ENCODE measurements around the gene ACER1. TPM values are rescaled to one million over a fixed set of nuclear protein-coding genes. Genes with fewer than 3 reads are reported as not detected.
"Not testable (repeated sequence)": the region's sequence is repeated elsewhere in the genome, so short reads cannot be mapped to it uniquely, and the experiment has no call there.

The ACER1 gene
- total and polyA plus RNA-seq, 4 donors = 0.11 TPM; not detected in 2

DNA sequence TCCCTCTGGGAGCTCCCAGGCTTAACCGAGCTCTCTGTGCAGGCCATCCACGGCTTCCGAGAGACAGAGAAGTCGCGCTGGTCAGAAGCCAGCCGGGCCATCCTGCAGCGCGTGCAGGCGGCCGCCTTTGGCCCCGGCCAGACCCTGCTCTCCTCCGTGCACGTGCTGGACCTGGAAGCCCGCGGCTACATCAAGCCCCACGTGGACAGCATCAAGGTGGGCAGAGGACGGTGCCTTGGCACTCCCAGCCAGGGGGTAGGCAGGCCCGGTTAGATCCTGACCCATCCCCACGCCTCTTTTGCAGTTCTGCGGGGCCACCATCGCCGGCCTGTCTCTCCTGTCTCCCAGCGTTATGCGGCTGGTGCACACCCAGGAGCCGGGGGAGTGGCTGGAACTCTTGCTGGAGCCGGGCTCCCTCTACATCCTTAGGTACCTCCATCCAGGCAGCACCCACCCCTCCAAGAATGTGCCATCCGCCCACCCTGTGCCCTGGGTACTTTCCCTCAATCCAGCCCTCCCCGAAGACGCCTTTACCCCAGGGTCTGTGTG, 40.8 kb upstream of the ACER1 start:
- peak overlapping the region; percentile 80 for H3K27ac ChIP-seq (ENCODE audit: low read depth, low read length)
- no peaks in the 10 kb centered on the region for H3K27me3 ChIP-seq (ENCODE audit: control insufficient read depth, insufficient read depth, low read length)
- H3K9me3 ChIP-seq (ENCODE audit: control insufficient read depth, insufficient read depth, low read length) = no peaks in the 10 kb centered on the region
- peaks cover 31% of the 10 kb centered on the region for H3K4me1 ChIP-seq (ENCODE audit: control insufficient read depth, insufficient read depth, low read length)
- H3K4me3 ChIP-seq (ENCODE audit: low read depth, low read length) = no peak overlapping the region
- peaks cover 48% of the 10 kb centered on the region for H3K36me3 ChIP-seq (ENCODE audit: control insufficient read depth, insufficient read depth, low read length)
- no peak for DNase-seq (ENCODE audit: low read depth in 4 of 6, low spot score in 6 of 6)
- WGBS (ENCODE audit: insufficient coverage) = 68% methylated on average over 26 of the region's 29 CpGs

DNA sequence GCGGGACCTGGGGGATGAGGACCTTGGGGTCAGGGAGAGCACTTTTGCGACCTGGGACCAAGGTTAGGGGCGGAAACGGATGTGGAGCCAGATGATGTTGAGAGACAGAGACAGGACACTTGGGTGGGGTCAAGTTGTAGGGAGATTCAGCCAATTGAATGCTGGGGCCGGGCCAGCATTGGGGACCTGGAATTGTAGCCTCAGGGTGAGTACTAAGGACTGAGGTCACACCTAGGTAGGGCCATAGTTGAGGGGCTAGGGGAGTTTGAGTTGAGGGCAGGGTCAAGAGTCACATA, 40.3 kb upstream of the ACER1 start:
- no peak for DNase-seq (ENCODE audit: low read depth in 4 of 6, low spot score in 6 of 6)
- Histone ChIP-seq H3K9me3 (ENCODE audit: control insufficient read depth, insufficient read depth, low read length) (no peaks in the 10 kb centered on the region), H3K36me3 (ENCODE audit: control insufficient read depth, insufficient read depth, low read length) (peaks cover 49% of the 10 kb centered on the region), H3K27me3 (ENCODE audit: control insufficient read depth, insufficient read depth, low read length) (no peaks in the 10 kb centered on the region), H3K27ac (ENCODE audit: low read depth, low read length) (peak overlapping the region; percentile 80), H3K4me1 (ENCODE audit: control insufficient read depth, insufficient read depth, low read length) (peaks cover 31% of the 10 kb centered on the region), H3K4me3 (ENCODE audit: low read depth, low read length) (peak overlapping the region; percentile 45)
- WGBS (ENCODE audit: insufficient coverage) = 17% methylated on average over 5 of the region's 5 CpGs

DNA sequence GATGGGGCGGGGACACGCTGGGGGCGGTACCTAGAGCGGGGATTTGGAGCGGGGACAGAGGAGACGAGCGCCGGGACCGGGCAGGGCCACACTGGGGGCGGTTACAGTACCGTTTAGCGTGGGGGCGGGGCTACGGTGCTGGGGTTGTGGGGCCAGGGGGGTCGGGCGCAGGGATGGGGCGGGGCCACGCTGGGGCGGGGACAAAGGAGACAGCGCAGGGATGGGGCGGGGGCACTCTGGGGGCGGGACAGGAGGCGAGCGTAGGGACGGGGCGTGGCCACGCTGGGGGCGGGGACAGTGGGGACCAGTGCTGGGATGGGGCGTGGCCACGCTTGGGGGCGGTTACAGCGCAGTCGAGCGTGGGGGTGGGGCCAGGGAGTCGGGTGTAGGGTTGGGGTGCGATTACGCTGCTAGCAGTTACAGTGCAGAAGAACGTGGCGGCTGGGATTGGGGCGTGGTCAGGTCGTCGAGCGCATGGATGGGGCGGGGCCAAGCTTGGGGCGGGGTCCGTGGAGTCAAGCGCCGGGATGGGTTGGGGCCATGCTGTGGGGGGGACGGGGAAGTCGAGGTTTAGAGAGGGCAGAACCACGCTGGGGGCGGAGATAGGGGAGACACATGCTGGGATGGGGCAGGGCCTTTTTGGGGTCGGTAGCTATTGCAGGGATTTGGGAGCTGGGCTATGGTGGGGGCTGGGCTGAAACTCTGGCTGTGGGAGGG, 39.8 kb upstream of the ACER1 start:
- H3K4me1 ChIP-seq (ENCODE audit: control insufficient read depth, insufficient read depth, low read length) = peaks cover 31% of the 10 kb centered on the region
- H3K4me3 ChIP-seq (ENCODE audit: low read depth, low read length) = peak overlapping the region; percentile 68
- H3K27me3 ChIP-seq (ENCODE audit: control insufficient read depth, insufficient read depth, low read length) = no peaks in the 10 kb centered on the region
- WGBS (ENCODE audit: insufficient coverage) = under 1% methylated on average over 46 of the region's 53 CpGs
- H3K36me3 ChIP-seq (ENCODE audit: control insufficient read depth, insufficient read depth, low read length) = peaks cover 50% of the 10 kb centered on the region
- H3K9me3 ChIP-seq (ENCODE audit: control insufficient read depth, insufficient read depth, low read length) = no peaks in the 10 kb centered on the region
- H3K27ac ChIP-seq (ENCODE audit: low read depth, low read length) = peak overlapping the region; percentile 98
- peak; percentile 77 to 99 (median 93) for DNase-seq (ENCODE audit: low read depth in 4 of 6, low spot score in 6 of 6)

DNA sequence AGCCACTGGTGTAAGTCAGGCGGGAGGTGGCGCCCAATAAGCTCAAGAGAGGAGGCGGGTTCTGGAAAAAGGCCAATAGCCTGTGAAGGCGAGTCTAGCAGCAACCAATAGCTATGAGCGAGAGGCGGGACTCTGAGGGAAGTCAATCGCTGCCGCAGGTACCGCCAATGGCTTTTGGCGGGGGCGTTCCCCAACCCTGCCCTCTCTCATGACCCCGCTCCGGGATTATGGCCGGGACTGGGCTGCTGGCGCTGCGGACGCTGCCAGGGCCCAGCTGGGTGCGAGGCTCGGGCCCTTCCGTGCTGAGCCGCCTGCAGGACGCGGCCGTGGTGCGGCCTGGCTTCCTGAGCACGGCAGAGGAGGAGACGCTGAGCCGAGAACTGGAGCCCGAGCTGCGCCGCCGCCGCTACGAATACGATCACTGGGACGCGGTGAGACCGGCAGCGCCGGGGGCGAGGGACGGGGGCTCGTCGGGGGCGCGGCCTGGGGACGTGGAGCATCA, 39.2 kb upstream of the ACER1 start, which contains the start of gene ALKBH7:
Gene ALKBH7, plus strand, starts transcription at position 201 of the 502 bp plus-strand sequence. Its CDS starts 27 bp downstream, at position 228.
- 0% methylated on average over 47 of the region's 47 CpGs for WGBS (ENCODE audit: insufficient coverage)
- Histone ChIP-seq H3K9me3 (ENCODE audit: control insufficient read depth, insufficient read depth, low read length) (no peaks in the 10 kb centered on the region), H3K27ac (ENCODE audit: low read depth, low read length) (peak within 1 kb of the TSS; percentile 98), H3K27me3 (ENCODE audit: control insufficient read depth, insufficient read depth, low read length) (no peaks in the 10 kb centered on the region), H3K4me3 (ENCODE audit: low read depth, low read length) (peak within 1 kb of the TSS; percentile 68), H3K4me1 (ENCODE audit: control insufficient read depth, insufficient read depth, low read length) (peaks cover 31% of the 10 kb centered on the region), H3K36me3 (ENCODE audit: control insufficient read depth, insufficient read depth, low read length) (peaks cover 52% of the 10 kb centered on the region)
- peak; percentile 95 to 100 (median 100) for DNase-seq (ENCODE audit: low read depth in 4 of 6, low spot score in 6 of 6)

DNA sequence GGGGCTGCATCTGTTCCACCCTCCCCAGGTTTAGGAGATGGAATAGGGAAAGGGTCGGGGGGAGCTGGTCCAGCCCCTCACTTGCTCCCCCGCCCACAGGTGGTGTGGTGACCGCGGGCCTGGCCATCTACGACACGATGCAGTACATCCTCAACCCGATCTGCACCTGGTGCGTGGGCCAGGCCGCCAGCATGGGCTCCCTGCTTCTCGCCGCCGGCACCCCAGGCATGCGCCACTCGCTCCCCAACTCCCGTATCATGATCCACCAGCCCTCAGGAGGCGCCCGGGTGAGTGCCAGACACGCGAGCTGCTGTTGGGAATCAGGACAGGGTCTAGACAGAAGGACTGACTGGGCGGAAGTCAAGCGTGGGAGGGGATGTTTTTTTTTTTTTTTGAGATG, 30.9 kb upstream of the ACER1 start:
- no peaks in the 10 kb centered on the region for H3K9me3 ChIP-seq (ENCODE audit: control insufficient read depth, insufficient read depth, low read length)
- DNase-seq (ENCODE audit: low read depth in 4 of 6, low spot score in 6 of 6) = no peak

DNA sequence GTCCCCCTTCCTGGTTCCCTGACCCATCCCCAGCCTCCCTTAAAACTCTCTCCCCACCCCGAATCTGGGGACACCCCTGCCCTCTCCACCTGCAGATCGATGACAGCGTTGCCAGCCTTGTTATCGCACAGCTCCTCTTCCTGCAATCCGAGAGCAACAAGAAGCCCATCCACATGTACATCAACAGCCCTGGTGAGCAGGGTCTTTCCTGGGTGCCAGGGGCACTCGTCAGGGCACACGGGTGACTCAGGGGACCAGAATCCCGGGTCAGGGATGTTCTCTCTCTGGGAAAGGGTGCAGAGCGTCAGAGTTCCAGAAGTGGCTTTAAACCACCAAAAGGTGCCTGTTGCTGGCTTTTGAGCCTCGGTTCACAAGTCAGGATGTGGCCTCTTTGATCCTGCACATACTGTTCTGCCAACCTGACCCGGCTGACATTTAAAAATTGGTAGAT, 29.0 kb upstream of the ACER1 start:
- Histone ChIP-seq H3K27me3 (ENCODE audit: control insufficient read depth, insufficient read depth, low read length) (no peaks in the 10 kb centered on the region), H3K27ac (ENCODE audit: low read depth, low read length) (peak overlapping the region; percentile 71), H3K9me3 (ENCODE audit: control insufficient read depth, insufficient read depth, low read length) (no peaks in the 10 kb centered on the region), H3K36me3 (ENCODE audit: control insufficient read depth, insufficient read depth, low read length) (peaks cover 32% of the 10 kb centered on the region), H3K4me3 (ENCODE audit: low read depth, low read length) (peak overlapping the region; percentile 66), H3K4me1 (ENCODE audit: control insufficient read depth, insufficient read depth, low read length) (peaks cover 14% of the 10 kb centered on the region)
- WGBS (ENCODE audit: insufficient coverage) = 41% methylated on average over 11 of the region's 11 CpGs
- no peak for DNase-seq (ENCODE audit: low read depth in 4 of 6, low spot score in 6 of 6)

More for the DNA sequence above, 30.9 kb upstream of the ACER1 start:
- Histone ChIP-seq H3K27me3 (ENCODE audit: control insufficient read depth, insufficient read depth, low read length) (no peaks in the 10 kb centered on the region), H3K36me3 (ENCODE audit: control insufficient read depth, insufficient read depth, low read length) (peaks cover 52% of the 10 kb centered on the region), H3K4me1 (ENCODE audit: control insufficient read depth, insufficient read depth, low read length) (peaks cover 14% of the 10 kb centered on the region), H3K4me3 (ENCODE audit: low read depth, low read length) (no peak overlapping the region), H3K27ac (ENCODE audit: low read depth, low read length) (no peak overlapping the region)
- WGBS (ENCODE audit: insufficient coverage) = 98% methylated on average over 20 of the region's 21 CpGs

DNA sequence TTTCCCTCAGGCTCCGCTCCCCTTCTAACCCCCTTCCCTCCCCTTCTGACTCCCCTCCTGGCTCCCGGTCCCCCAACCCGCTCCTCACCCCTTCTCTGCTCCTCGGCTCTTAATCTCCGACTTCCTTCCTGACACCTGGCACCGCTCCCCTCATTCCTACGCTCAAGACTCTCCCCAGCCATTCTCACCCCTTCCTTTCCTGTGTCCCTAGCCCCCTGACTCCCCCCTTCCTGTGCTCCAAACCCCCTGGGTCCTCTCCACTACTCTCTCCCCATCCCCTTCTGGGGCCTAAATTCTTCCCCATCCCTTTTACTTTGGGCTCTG, 28.6 kb upstream of the ACER1 start:
- peak overlapping the region; percentile 71 for H3K27ac ChIP-seq (ENCODE audit: low read depth, low read length)
- peaks cover 29% of the 10 kb centered on the region for H3K36me3 ChIP-seq (ENCODE audit: control insufficient read depth, insufficient read depth, low read length)
- DNase-seq (ENCODE audit: low read depth in 4 of 6, low spot score in 6 of 6) = no peak
- WGBS (ENCODE audit: insufficient coverage) = 0% methylated on average over 7 of the region's 7 CpGs
- no peaks in the 10 kb centered on the region for H3K27me3 ChIP-seq (ENCODE audit: control insufficient read depth, insufficient read depth, low read length)
- H3K4me1 ChIP-seq (ENCODE audit: control insufficient read depth, insufficient read depth, low read length) = peaks cover 14% of the 10 kb centered on the region
- no peaks in the 10 kb centered on the region for H3K9me3 ChIP-seq (ENCODE audit: control insufficient read depth, insufficient read depth, low read length)
- H3K4me3 ChIP-seq (ENCODE audit: low read depth, low read length) = peak overlapping the region; percentile 66

DNA sequence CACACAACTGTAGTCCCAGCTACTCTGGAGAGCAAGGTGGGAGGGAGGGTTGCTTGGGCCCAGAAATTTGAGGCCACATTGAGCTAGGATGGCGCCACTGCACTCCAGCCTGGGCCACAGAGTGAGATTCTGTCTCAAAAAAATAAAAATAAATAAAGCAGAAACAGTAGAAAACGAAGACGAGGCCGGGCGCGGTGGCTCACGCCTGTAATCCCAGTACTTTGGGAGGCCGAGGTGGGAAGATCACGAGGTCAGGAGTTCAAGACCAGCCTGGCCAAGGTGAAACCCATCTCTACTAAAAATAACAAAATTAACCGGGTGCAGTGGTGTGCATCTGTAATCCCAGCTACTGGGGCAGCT, 27.4 kb upstream of the ACER1 start:
- WGBS (ENCODE audit: insufficient coverage) = 98% methylated on average over 9 of the region's 10 CpGs
- H3K27me3 ChIP-seq (ENCODE audit: control insufficient read depth, insufficient read depth, low read length); DNase-seq (ENCODE audit: low read depth in 4 of 6, low spot score in 6 of 6); H3K27ac ChIP-seq (ENCODE audit: low read depth, low read length); H3K9me3 ChIP-seq (ENCODE audit: control insufficient read depth, insufficient read depth, low read length): not testable (repeated sequence)
- Histone ChIP-seq H3K36me3 (ENCODE audit: control insufficient read depth, insufficient read depth, low read length) (peaks cover 17% of the 10 kb centered on the region), H3K4me1 (ENCODE audit: control insufficient read depth, insufficient read depth, low read length) (peaks cover 14% of the 10 kb centered on the region), H3K4me3 (ENCODE audit: low read depth, low read length) (peak overlapping the region; percentile 66)

DNA sequence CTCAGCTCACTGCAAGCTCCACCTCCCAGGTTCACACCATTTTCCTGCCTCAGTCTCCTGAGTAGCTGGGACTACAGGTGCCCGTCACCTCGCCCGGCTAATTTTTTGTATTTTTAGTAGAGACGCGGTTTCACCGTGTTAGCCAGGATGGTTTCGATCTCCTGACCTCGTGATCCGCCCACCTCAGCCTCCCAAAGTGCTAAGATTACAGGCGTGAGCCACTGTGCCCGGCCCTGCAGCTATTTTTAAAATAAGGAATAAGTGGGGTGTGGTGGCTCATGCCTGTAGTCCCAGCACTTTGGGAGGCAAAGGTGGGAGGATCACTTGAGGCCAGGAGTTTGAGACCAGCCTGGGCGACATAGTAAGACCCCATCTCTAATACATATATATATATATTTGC, 27.0 kb upstream of the ACER1 start:
- H3K27me3 ChIP-seq (ENCODE audit: control insufficient read depth, insufficient read depth, low read length); H3K4me3 ChIP-seq (ENCODE audit: low read depth, low read length); H3K9me3 ChIP-seq (ENCODE audit: control insufficient read depth, insufficient read depth, low read length); H3K27ac ChIP-seq (ENCODE audit: low read depth, low read length); DNase-seq (ENCODE audit: low read depth in 4 of 6, low spot score in 6 of 6): not testable (repeated sequence)
- peaks cover 14% of the 10 kb centered on the region for H3K4me1 ChIP-seq (ENCODE audit: control insufficient read depth, insufficient read depth, low read length)
- no CpG with 5 or more reads among the region's 12 CpGs for WGBS (ENCODE audit: insufficient coverage)
- H3K36me3 ChIP-seq (ENCODE audit: control insufficient read depth, insufficient read depth, low read length) = peaks cover 14% of the 10 kb centered on the region

Data from spinal cord (tissue), 10 donors.